Endometrium (tissue), 2 donors: ENCODE data around the gene ALDH3B2.
"Not testable (repeated sequence)": the region's sequence is repeated elsewhere in the genome, so short reads cannot be mapped to it uniquely, and the experiment has no call there.

Experiments used
- FAIRE-seq: peaks from 2 replicates; lab custom pipeline; 2012; peaks lifted over from hg19 to GRCh38; lab: Jason Lieb, UNC
- donor health status: control.
- donor health status: control.

The ALDH3B2 gene, protein sequence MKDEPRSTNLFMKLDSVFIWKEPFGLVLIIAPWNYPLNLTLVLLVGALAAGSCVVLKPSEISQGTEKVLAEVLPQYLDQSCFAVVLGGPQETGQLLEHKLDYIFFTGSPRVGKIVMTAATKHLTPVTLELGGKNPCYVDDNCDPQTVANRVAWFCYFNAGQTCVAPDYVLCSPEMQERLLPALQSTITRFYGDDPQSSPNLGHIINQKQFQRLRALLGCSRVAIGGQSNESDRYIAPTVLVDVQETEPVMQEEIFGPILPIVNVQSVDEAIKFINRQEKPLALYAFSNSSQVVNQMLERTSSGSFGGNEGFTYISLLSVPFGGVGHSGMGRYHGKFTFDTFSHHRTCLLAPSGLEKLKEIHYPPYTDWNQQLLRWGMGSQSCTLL

DNA sequence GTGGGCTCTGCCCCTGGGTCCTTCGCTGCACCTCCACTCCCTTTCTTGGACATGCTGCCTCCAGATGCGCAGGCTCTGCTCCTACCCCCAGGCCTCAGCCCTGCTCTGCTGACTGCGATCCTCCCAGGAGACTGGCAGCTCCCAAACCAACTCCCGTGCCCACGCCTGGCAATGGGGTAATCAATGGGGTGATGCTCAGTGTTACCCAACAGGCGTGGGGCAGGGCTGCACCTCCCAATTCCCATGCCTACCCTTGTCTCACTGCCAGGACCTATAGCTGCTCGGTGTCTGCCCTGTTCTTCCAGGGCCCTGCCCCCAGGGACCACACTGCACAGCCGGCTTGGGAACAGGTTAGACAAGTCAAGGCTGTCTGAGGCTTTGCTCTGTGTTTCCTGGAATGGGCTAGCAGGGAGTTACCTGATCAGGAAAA lies at the start of gene ALDH3B2:
ALDH3B2 (minus strand) TSS at position 182 of the 430 bp plus-strand sequence. CDS start 7,688 bp downstream, outside the sequence.
- no peak for FAIRE-seq

DNA sequence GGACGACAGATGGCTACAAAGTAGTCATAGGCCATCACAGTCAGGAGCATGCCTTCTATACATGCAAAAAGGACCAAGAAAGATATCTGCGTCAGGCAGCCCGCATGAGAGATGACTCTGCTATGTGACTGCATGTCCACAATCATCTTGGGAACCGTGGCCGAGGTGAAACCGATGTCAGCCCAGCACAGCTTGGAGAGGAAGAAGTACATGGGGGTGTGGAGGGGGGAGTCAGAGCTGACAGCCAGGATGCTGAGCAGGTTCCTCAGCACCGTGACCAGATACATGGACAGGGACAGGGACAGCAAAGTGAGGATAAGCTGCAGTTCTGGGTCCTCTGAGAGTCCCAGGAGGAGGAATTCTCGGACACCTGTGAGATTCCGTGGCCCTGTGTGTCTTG lies 48.6 kb upstream of the ALDH3B2 start:
- not testable (repeated sequence) for FAIRE-seq

DNA sequence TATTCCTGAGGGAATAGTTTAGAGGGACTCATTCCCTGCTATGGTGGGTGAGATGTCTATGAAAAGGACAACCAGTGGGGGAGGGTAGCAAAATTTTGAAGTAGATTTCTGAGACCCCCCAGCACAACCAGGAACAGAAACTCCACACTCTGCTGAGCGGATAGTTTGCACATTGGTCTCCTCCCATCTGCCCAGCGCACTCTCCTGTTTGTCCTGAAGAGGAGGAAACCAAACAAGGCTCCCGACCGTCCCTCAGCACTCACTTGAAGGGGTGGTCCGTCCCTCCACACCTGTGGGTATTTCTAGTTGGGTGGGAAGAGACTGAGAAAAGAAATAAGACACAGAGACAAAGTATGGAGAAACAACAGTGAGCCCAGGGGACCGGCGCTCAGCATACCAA lies 41.8 kb upstream of the ALDH3B2 start:
- FAIRE-seq, result not testable (repeated sequence)

DNA sequence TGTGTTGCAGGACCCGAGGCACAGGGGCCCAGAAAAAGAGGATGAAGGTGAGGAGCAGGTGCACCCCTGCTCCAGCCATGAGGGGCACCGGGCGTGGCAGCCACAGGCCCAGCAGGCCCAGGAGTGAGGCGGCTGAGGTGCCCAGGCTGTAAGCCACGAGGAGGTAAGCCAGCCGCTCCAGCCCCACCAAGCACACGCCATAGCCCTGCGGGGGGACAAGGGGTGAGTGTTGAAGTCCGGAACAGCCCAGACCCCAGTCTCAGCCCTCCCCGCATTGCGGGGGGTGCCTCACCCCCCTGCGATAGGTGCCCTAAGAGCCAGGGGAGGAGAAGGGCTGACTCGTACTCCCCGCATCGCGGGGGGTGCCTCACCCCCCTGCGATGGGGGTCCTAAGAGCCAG lies 41.4 kb upstream of the ALDH3B2 start:
- FAIRE-seq, result not testable (repeated sequence)

DNA sequence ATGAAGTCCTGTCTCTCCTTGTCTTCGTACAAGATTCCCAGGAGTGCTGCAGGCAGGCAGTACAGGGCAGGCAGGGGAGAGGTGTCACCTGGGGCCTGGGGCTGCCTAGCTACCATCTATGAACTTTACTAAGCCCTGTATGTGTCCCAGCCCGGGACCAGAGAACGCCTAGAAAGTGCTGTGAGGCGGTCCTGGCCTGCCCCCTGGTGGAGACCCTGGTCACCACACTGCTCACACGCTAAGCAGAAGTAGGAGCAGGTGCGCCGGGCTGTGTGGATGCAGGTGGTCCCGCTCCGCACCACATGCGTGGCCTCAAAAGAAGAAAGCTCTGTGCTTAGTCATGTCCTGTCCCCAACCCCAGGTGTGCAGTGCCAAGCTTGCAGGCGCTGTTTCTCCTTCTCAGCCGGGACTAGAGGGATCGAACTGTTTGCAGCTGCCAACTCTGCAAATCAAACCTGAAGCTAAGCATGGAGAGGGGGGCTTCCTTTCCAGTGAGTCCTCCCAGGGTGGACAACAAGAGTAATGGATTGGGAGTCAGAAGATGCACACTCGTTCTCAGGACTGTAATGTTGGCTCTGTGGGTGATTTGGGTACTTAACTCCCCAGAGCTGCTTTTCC lies 39.6 kb upstream of the ALDH3B2 start:
- FAIRE-seq, result not testable (repeated sequence)

DNA sequence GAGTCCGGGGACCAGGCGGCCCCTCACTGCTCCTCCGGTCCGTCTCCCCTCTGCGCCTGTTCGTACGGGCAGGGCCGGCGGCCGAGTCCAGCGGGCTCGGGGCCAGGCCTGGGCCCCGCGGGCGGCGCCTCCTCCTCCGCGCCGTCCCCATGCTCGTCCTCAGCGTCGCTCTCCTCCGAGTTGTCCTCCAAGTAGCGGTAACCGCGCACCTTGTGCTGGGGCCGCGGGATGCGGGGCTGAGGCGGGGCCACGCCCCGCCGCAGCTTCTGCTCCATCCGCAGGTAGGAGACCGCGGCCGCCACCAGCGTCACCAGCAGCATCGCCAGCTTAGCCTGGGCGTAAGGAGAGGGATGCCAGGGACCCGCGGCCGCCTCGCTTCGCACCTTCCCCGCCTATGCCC lies 37.3 kb upstream of the ALDH3B2 start:
- FAIRE-seq, result not testable (repeated sequence)

DNA sequence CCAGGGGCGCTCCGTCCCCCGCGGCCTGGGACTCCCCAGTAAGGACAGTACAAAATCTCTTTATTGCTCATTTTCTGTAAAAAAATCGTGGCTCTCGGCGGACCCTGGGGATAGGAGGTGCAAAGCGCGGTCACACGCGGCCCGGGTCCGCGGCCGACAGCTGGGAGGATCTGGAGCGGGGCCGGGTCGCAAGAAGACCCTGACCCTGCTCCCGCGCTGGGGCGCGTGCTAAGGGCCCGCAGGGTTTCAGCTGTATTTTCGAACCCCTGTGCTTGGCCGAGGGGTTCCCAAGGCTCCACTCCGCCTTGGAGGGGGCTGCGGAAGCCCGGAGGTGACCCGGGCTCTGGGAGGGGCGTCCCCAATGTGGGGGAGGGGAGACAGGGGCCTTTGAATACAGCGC lies 36.8 kb upstream of the ALDH3B2 start:
- FAIRE-seq, result not testable (repeated sequence)

DNA sequence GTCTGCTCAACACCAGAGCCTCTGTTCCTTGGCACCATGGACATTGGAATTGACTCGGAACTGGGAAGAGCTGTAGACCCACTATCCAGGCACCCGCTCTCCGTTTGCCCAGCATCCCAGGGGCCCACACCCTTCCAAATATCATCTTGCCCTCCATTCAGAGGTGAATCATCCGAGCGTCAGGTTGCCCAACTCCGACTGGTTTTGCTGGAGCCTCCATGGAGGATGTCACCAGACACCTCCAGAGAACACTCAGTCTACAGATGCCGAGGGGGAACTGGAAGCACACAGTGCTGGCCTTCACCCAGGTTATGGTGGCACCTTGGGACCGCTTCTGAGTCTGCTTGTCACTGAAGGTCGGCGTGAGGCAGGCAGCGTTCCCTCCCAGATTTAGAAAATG lies 35.4 kb upstream of the ALDH3B2 start:
- FAIRE-seq, result not testable (repeated sequence)

DNA sequence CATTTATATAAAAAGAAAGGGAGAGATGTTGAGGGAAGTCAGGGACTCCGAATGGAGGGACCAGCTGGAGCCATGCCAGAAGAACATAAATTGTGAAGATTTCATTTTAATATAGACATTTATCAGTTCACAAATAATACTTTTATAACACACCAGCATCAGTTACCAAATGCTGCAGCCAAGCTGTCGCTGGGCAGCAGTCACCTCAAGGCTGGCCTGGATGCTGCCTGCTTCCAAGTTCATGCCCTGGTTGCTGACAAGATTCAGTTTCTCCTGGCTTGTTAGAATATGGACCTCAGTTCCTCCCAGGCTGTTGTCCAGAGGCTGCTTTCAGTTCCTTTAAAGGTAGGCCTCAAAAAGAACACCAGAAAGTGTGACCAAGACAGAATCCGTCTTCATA lies 30.8 kb upstream of the ALDH3B2 start:
- no peak for FAIRE-seq

DNA sequence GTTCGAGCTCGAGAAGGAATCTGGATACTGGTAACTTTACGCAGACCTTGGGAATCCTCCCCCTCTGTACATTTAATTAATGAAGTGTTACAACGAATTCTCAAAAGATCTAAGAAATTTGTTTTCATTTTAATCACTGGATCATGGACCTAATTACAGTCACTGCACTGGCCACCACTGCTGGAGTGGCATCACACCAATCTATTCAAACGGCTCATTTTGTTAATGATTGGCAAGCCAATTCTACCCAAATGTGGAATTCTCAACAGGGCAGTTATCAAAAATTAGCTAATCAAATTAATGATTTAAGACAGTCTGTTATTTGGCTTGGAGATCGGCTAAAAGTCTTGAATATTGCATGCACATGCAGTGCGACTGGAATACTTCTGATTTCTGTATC lies 30.1 kb upstream of the ALDH3B2 start:
- no peak for FAIRE-seq

DNA sequence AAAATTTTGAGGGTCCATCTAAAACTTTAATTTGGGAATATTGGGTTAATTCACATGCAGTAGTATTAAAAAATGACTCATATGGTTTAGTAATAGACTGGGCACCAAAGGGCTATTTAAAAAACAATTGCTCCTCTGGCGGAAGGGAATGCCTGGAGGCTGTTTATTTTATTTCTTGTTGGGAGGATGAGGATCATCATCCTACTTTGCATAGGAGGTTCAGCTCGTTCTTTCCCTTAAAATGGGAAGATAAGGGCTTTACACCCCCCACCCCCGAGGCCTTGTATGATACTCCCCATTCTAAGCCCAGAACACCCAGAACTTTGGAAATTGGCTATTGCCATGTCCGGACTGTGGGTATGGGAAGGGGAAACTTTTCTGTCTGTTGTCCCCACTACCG lies 29.3 kb upstream of the ALDH3B2 start:
- FAIRE-seq, result not testable (repeated sequence)

DNA sequence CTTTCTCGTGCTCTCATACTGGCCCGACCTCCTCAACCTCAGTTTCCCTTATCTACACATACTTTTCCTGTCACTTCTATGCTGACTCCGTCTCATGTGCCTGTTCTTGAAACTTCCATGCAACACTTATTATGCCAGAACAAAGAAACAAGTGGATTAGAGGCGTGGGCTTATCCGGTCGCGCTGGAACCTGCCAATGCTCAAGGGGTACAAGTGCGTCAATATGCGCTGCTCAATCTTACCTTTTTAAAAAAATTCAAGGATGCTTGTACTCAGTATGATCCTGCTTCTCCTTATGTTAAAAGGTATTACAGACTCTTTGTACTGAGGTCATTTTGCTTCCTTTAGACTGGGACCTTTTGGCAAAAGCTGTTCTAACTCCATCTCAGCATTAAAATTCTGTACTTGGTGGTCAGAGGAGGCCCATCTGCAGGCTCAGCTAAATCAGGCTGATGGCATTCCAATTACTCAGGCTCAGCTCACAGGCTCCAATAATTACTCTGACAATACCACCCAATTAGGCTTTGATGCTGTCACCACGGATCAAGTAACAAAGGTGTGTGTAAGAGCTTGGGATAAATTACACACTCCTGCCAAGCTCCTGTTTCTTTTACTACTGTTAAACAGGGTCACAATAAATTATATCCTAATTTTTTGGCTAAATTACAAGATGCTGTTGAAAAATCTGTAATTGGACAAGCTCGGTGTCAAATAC lies 26.3 kb upstream of the ALDH3B2 start:
- FAIRE-seq, result no peak

DNA sequence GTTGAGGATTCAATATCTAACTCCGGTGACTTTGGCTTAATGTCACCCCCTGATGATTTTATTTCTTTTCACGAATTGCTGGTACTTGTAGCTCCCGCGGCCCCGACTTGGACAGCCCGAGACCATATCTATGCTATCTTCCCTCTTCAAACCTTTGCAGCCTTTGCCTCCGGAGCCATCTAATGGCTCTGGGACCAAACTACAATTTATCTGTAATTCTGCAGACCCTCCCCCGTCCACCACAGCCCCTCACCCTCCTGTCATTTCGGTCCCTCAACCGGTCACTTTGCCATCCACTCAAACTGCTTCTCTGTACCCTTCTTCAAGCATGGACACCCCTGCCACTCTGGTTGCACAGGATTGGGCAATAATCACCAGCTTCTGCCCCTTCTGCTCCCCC lies 25.7 kb upstream of the ALDH3B2 start:
- FAIRE-seq, result no peak

DNA sequence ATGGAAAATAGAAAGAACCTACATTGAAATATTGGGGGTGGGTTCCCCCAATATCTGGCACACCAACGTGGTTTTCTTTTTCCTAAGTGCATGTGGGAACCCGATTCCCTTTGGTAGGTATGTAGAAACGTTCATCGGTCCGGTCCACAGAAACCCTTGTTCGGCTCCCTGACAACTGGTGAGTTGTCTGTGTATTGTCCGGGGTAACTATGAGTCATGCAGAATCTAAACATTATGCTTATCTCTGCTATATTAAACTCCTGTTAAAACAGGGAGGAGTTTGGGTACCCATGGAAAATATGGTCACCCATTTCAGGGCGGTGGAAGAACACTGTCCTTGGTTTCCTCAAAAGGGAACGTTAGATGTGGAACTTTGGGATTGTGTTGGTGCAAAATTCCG lies 25.1 kb upstream of the ALDH3B2 start:
- FAIRE-seq, result no peak

DNA sequence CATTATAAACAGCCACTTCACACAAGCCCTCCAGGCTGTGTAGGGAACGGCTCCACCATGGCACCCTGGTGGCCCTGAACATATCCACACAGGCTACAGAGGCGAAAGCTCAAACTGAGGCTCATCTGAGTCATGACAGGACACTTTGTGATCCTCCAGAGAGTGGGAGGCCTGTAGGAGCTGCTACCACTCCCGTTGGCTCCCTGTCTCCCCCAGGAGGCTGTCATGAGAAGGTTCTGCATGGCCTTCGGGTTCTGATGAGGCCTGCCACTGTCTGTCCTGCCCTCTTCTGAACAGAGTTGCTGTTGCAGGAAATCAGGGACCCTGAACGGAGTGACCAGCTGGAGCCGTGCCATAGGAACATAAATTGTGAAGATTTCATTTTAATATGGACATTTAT lies 23.8 kb upstream of the ALDH3B2 start:
- no peak for FAIRE-seq

DNA sequence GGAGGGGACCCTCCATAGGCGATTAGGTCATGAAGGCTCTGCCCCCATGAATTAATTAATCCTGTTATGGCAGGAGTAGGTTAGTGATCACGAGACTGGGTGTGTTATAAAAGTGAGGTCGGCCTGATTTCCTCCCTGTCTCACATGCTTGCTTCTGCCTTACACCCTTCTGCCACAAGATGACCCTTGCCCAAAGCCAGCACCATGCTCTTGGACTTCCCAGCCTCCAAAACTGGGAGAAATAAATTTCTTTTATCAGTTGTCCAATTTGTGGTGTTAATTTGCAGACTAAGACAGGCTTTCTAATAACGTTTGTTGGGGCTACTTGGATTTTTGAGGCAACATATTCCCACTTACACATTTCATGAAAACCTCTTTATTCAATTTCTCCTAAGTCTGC lies 23.4 kb upstream of the ALDH3B2 start:
- no peak for FAIRE-seq

DNA sequence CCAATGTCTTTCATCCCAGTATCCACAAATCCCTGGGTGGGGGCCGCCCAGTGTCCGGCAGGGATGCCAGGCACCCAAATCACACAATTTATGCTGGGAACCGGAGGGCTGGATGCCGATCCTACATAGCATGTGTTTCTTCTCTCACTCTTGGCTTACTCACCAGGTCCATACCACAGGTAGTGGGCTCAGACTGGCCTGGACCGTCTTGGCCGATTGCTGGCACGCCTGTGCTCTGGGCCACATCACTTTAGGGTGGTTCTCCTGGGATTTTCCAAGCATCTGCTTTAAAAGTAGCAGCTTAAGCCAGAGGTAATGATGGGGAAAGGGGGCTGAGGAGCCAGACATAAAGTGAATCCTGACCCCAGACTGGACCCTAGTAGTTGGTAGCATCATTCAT lies 22.6 kb upstream of the ALDH3B2 start:
- FAIRE-seq, result no peak

DNA sequence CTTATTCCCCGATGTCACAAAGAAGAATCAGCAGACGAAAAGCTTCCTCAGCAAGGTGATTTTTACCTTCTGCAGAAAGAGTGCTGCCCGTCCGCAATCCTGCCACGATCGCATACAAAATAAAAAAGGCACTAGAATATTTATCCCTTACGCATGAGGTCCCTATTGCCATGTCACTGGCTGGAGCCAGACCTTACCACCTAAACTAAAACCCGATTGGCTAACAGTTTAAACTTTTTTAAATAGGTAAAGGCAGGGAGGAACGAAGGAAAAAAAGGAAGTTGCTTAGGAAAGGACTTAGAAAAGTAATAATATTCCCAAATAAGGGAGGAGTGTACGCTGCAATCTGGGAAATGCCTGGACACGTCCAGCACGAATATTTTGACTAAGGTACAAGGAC lies 21.2 kb upstream of the ALDH3B2 start:
- no peak for FAIRE-seq

DNA sequence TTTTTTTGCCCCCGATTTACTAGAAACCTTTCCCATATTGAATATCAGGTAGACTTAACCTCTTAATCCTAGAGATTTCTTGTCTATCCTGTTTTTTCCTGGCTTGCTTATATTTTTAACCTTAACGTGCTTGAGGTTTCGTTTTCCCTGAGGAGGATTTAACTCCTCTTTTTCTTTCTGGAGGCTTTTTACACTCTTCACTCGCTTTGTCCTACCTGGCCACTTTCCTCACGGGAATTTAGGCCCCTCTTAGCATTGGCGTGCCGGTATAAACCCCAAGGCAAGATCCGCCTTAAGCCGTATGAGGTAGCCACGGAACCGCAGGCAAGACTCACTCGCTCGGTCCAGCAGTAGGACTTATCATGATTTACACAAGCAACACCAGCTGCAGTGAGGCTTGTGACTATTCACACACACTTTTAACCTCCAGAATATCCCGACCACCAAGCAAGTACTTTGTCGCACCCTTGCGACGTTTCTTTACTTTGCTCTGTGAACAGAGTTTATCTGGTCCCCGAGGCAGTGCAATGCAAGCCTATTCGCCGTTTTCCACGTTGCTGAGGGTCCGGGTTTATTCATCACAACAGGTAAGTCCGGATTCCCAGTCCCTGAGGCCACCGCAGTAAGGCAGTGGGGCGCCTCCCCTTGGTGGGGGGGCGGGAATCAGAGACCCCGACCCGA lies 20.6 kb upstream of the ALDH3B2 start:
- no peak for FAIRE-seq

DNA sequence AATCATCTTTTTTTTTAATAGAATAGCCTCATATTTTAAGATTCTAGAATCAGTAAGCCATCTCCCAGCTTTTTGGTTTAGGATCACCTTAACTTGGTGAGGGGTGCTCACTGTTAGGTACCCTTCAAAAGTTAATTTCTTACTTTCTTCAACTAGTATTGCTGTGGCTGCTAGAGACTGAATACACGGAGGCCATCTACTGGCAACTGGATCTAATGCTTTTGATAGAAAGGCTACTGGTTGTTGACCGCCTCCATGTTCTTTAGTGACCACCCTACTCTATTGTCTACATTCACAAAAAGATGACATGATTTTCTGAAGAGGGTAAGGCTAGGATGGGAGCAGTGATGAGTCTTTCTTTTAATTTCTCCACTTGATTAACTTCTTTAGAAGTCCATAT lies 16.7 kb upstream of the ALDH3B2 start:
- FAIRE-seq, result no peak

DNA sequence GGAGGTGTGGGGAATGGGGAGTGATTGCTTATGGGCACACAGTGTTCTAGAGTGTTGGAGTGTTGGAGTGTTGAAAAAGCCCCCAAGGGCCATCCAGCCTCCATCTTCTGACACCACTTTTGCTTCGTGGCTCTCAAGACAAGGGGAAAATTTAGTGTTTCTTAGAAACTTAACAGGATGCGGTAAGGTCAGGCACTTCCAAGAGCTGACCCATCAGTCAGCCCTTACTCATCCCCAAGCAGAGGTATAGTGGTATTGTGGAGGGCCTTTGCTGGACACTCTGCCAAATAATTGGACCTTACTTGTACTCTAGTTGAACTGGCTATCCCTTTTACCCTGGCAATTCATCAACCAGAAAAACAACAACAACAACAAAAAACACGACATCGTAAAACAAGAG lies 14.8 kb upstream of the ALDH3B2 start:
- no peak for FAIRE-seq

DNA sequence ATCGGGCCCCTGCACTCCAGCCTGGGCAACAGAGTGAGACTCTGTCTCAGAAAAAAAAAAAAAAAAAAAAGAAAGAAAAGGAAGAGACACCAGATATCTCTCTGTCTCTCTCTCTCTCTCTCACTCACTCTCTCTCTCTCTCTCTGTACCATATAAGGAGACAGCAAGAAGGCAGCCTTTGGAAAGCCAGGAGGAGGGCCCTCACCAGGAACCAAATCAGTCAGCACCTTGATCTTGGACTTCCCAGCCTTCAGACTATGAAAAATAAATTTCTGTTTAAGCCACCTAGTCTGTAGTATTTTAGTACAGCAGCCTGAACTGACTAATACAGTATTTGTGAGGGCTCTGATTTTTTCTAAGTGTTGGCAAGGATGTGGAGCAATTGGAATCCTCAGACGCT lies 13.6 kb upstream of the ALDH3B2 start:
- no peak for FAIRE-seq
